ENCODE results near the gene SGPP1. TPM values are rescaled to one million over a fixed set of nuclear protein-coding genes. Genes with fewer than 3 reads are reported as not detected.
A peak's percentile ranks its signal among the peaks of the same experiment; 100 is the strongest.

SGPP1 gene
- total RNA-seq, 1 donor from 2014 or later = 19.8 TPM

- Mint-ChIP-seq H3K4me3 (ENCODE audit: unreplicated experiment) (no peak overlapping the region), H3K27ac (ENCODE audit: unreplicated experiment) (no peak overlapping the region), H3K27me3 (ENCODE audit: unreplicated experiment) (peaks cover 40% of the 10 kb centered on the region), H3K9me3 (ENCODE audit: unreplicated experiment) (no peaks in the 10 kb centered on the region), H3K36me3 (ENCODE audit: unreplicated experiment) (no peaks in the 10 kb centered on the region), H3K4me1 (ENCODE audit: unreplicated experiment) (no peaks in the 10 kb centered on the region)
- peak; percentile 30 for DNase-seq (ENCODE audit: extremely low spot score, unreplicated experiment)
- no peak for TF ChIP-seq CTCF (IDR thresholded peaks at IDR 0.05)
Measured at GRCh38 chr14:63745858-63746425, 18.1 kb upstream of the SGPP1 start.

- no peak for TF ChIP-seq CTCF (IDR thresholded peaks at IDR 0.05)
- peak; percentile 27 for DNase-seq (ENCODE audit: extremely low spot score, unreplicated experiment)
- Mint-ChIP-seq H3K27me3 (ENCODE audit: unreplicated experiment) (peaks cover 42% of the 10 kb centered on the region), H3K9me3 (ENCODE audit: unreplicated experiment) (no peaks in the 10 kb centered on the region), H3K4me3 (ENCODE audit: unreplicated experiment) (no peak overlapping the region), H3K4me1 (ENCODE audit: unreplicated experiment) (no peaks in the 10 kb centered on the region), H3K36me3 (ENCODE audit: unreplicated experiment) (no peaks in the 10 kb centered on the region), H3K27ac (ENCODE audit: unreplicated experiment) (no peak overlapping the region)
Measured at GRCh38 chr14:63745272-63745671, 17.4 kb upstream of the SGPP1 start.

- Mint-ChIP-seq H3K27ac (ENCODE audit: unreplicated experiment) (no peak overlapping the region), H3K9me3 (ENCODE audit: unreplicated experiment) (no peaks in the 10 kb centered on the region), H3K27me3 (ENCODE audit: unreplicated experiment) (peaks cover 34% of the 10 kb centered on the region), H3K4me1 (ENCODE audit: unreplicated experiment) (no peaks in the 10 kb centered on the region), H3K36me3 (ENCODE audit: unreplicated experiment) (no peaks in the 10 kb centered on the region), H3K4me3 (ENCODE audit: unreplicated experiment) (no peak overlapping the region)
- TF ChIP-seq CTCF (IDR thresholded peaks at IDR 0.05) = no peak
- no peak for DNase-seq (ENCODE audit: extremely low spot score, unreplicated experiment)
Measured at GRCh38 chr14:63737582-63738006, 9.7 kb upstream of the SGPP1 start.

- DNase-seq (ENCODE audit: extremely low spot score, unreplicated experiment) = no peak
Measured at GRCh38 chr14:63735720-63736119, 7.9 kb upstream of the SGPP1 start.

GRCh38 chr14:63730659-63731058, 2.8 kb upstream of the SGPP1 start:
- Mint-ChIP-seq H3K36me3 (ENCODE audit: unreplicated experiment) (no peaks in the 10 kb centered on the region), H3K27me3 (ENCODE audit: unreplicated experiment) (peaks cover 16% of the 10 kb centered on the region), H3K4me1 (ENCODE audit: unreplicated experiment) (peaks cover 14% of the 10 kb centered on the region), H3K27ac (ENCODE audit: unreplicated experiment) (no peak overlapping the region), H3K4me3 (ENCODE audit: unreplicated experiment) (no peak overlapping the region), H3K9me3 (ENCODE audit: unreplicated experiment) (no peaks in the 10 kb centered on the region)
- no peak for TF ChIP-seq CTCF (IDR thresholded peaks at IDR 0.05)
- DNase-seq (ENCODE audit: extremely low spot score, unreplicated experiment) = peak; percentile 0

More at GRCh38 chr14:63735720-63736119, 7.9 kb upstream of the SGPP1 start:
- TF ChIP-seq CTCF (IDR thresholded peaks at IDR 0.05) = no peak
- Mint-ChIP-seq H3K4me1 (ENCODE audit: unreplicated experiment) (no peaks in the 10 kb centered on the region), H3K36me3 (ENCODE audit: unreplicated experiment) (no peaks in the 10 kb centered on the region), H3K4me3 (ENCODE audit: unreplicated experiment) (no peak overlapping the region), H3K9me3 (ENCODE audit: unreplicated experiment) (no peaks in the 10 kb centered on the region), H3K27me3 (ENCODE audit: unreplicated experiment) (peaks cover 29% of the 10 kb centered on the region), H3K27ac (ENCODE audit: unreplicated experiment) (no peak overlapping the region)
